ENCODE results near the gene MAN1C1.

- no peak for TF ChIP-seq CTCF (IDR thresholded peaks at IDR 0.05; ENCODE audit: borderline replicate concordance, extremely low read depth, low read length, poor library complexity, severe bottlenecking)
- no peak for TF ChIP-seq EZH2 (IDR thresholded peaks at IDR 0.05; ENCODE audit: borderline replicate concordance, low read depth, low read length, severe bottlenecking)
Observed at GRCh38 chr1:25579292-25580252, 37.0 kb upstream of the MAN1C1 start.
